Measurements from ENCODE around the gene CDSN.
"Not testable (repeated sequence)": the region's sequence is repeated elsewhere in the genome, so short reads cannot be mapped to it uniquely, and the experiment has no call there.

Gene CDSN

GRCh38 chr6:31076611-31077010, 43.6 kb downstream of the CDSN start:
- TF ChIP-seq ZFX (IDR thresholded peaks at IDR 0.05; ENCODE audit: borderline replicate concordance) (no peak), CTCF (IDR thresholded peaks at IDR 0.05) (no peak)
- H3K27ac ChIP-seq: no peak overlapping the region

- no peak overlapping the region for H3K27ac ChIP-seq
- TF ChIP-seq ZFX (IDR thresholded peaks at IDR 0.05; ENCODE audit: borderline replicate concordance) (no peak), CTCF (IDR thresholded peaks at IDR 0.05) (no peak)
Measured at GRCh38 chr6:31075528-31075927, 44.7 kb downstream of the CDSN start.

- no peak overlapping the region for H3K27ac ChIP-seq
- TF ChIP-seq CTCF (IDR thresholded peaks at IDR 0.05) (no peak), ZFX (IDR thresholded peaks at IDR 0.05; ENCODE audit: borderline replicate concordance) (no peak)
Measured at GRCh38 chr6:31074401-31074800, 45.8 kb downstream of the CDSN start.

- peak; percentile 41 for TF ChIP-seq CTCF (IDR thresholded peaks at IDR 0.05)
- TF ChIP-seq ZFX (IDR thresholded peaks at IDR 0.05; ENCODE audit: borderline replicate concordance): no peak
Measured at GRCh38 chr6:31070711-31071197, 49.5 kb downstream of the CDSN start.

GRCh38 chr6:31068669-31069340, 51.4 kb downstream of the CDSN start:
- H3K27ac ChIP-seq: no peak overlapping the region
- TF ChIP-seq CTCF (IDR thresholded peaks at IDR 0.05): peak; percentile 87
- TF ChIP-seq ZFX (IDR thresholded peaks at IDR 0.05; ENCODE audit: borderline replicate concordance): no peak

More at GRCh38 chr6:31070711-31071197, 49.5 kb downstream of the CDSN start:
- H3K27ac ChIP-seq: no peak overlapping the region

- not testable (repeated sequence) for H3K27ac ChIP-seq
Measured at GRCh38 chr6:31067891-31068668, 52.2 kb downstream of the CDSN start.

GRCh38 chr6:31067028-31067427, 53.2 kb downstream of the CDSN start:
- not testable (repeated sequence) for H3K27ac ChIP-seq

- TF ChIP-seq CTCF (IDR thresholded peaks at IDR 0.05) (no peak), ZFX (IDR thresholded peaks at IDR 0.05; ENCODE audit: borderline replicate concordance) (no peak)
- no peak overlapping the region for H3K27ac ChIP-seq
Measured at GRCh38 chr6:31065556-31065955, 54.7 kb downstream of the CDSN start.

All from 22Rv1 (cell line).